MM.1S (cell line): Measurements from ENCODE around the gene SLC25A39.

Experiments used
- EZH2 ChIP-seq: fragments of 300-600 bp; sonication (generic); optimal IDR thresholded peaks from 2 replicates; pipeline ENCODE3; 2017; ENCODE audit warnings: low read depth, mild to moderate bottlenecking, antibody characterized with exemption, low read length, mixed read lengths
- EZH2phosphoT487 ChIP-seq: fragments of 300-600 bp; sonication (generic); IDR thresholded peaks from 2 replicates; pipeline ENCODE4 v1.6.1; 2018; ENCODE audit warnings: antibody characterized with exemption, low read length
- TF ChIP-seq, protein P1 (sequence below): fragments of 300-600 bp; sonication (generic); IDR thresholded peaks from 2 replicates; pipeline ENCODE4 v1.5.1; 2016; ENCODE audit warnings: antibody characterized with exemption, low read length, mixed read lengths

DNA sequence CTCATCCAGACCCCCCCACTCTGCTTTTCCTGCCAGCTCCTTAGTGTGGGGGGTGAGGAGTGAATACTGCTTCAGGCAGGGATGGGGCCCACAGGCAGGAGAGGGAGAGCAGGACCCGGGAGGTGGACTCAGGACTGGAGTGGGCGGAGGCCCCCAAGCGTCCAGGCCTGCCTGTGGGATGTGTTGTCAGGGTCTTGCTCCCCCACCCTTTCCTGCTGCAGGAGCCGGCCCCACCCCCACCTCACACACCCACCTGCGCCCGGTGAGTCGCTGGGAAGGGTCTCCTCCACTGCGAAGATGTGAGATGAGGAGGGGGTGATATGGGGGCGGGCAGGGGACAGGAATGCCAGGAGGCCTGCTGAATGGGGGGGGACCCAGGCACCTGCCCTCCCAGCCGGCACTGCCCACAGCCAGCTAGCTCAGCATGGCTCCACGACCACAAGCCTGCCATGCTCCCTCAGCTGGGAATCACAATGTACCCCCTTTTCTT is 37.9 kb upstream of the SLC25A39 start:
- TF ChIP-seq, protein P1, sequence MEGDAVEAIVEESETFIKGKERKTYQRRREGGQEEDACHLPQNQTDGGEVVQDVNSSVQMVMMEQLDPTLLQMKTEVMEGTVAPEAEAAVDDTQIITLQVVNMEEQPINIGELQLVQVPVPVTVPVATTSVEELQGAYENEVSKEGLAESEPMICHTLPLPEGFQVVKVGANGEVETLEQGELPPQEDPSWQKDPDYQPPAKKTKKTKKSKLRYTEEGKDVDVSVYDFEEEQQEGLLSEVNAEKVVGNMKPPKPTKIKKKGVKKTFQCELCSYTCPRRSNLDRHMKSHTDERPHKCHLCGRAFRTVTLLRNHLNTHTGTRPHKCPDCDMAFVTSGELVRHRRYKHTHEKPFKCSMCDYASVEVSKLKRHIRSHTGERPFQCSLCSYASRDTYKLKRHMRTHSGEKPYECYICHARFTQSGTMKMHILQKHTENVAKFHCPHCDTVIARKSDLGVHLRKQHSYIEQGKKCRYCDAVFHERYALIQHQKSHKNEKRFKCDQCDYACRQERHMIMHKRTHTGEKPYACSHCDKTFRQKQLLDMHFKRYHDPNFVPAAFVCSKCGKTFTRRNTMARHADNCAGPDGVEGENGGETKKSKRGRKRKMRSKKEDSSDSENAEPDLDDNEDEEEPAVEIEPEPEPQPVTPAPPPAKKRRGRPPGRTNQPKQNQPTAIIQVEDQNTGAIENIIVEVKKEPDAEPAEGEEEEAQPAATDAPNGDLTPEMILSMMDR, result no peak
- TF ChIP-seq EZH2 (no peak), EZH2phosphoT487 (no peak)
